ENCODE data around the gene DCTN1. TPM values are rescaled to one million over a fixed set of nuclear protein-coding genes. Genes with fewer than 3 reads are reported as not detected.

DCTN1 gene
- total and polyA plus RNA-seq, 2 donors: 62.1 to 118 TPM

- 73% methylated on average over 13 of the region's 13 CpGs for WGBS
These were observed 12.3 kb upstream of the DCTN1 start for GRCh38 chr2:74392449-74392743.

GRCh38 chr2:74391580-74392448, 11.7 kb upstream of the DCTN1 start:
- under 1% methylated on average over 62 of the region's 62 CpGs for WGBS
- Histone ChIP-seq H3K4me3 (ENCODE audit: low read depth, low read length) (peak overlapping the region; percentile 87), H3K36me3 (ENCODE audit: insufficient read depth) (no peaks in the 10 kb centered on the region), H3K4me1 (ENCODE audit: insufficient read depth) (no peaks in the 10 kb centered on the region), H3K27ac (ENCODE audit: low read depth) (peak overlapping the region; percentile 71)
- DNase-seq (ENCODE audit: extremely low spot score): peak; percentile 84

More at GRCh38 chr2:74392449-74392743, 12.3 kb upstream of the DCTN1 start:
- H3K27ac ChIP-seq (ENCODE audit: low read depth): no peak overlapping the region
- DNase-seq (ENCODE audit: extremely low spot score): no peak
- H3K36me3 ChIP-seq (ENCODE audit: insufficient read depth): no peaks in the 10 kb centered on the region
- no peak overlapping the region for H3K4me3 ChIP-seq (ENCODE audit: low read depth, low read length)
- no peaks in the 10 kb centered on the region for H3K4me1 ChIP-seq (ENCODE audit: insufficient read depth)

DNA sequence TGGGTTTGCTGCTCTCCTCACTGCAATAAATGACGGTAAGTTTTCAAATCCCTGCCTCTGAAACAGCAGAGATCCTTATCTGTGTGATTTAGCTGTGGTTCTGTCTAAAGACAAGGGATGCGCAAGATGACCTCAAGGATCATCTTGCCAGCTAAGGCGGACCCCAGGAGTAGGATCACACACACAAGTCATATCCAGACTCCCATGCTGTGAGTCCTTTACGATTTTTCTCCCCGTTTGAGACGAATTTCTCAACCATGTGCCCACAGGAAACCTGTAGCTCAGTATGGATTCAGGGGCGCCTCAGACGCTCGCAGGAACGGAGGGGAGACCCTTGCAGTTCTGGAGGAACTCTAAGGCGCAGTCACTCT, 11.1 kb upstream of the DCTN1 start:
- Histone ChIP-seq H3K4me3 (ENCODE audit: low read depth, low read length) (peak overlapping the region; percentile 87), H3K4me1 (ENCODE audit: insufficient read depth) (no peaks in the 10 kb centered on the region), H3K36me3 (ENCODE audit: insufficient read depth) (no peaks in the 10 kb centered on the region), H3K27ac (ENCODE audit: low read depth) (no peak overlapping the region)
- DNase-seq (ENCODE audit: extremely low spot score): no peak
- under 1% methylated on average over 11 of the region's 11 CpGs for WGBS

DNA sequence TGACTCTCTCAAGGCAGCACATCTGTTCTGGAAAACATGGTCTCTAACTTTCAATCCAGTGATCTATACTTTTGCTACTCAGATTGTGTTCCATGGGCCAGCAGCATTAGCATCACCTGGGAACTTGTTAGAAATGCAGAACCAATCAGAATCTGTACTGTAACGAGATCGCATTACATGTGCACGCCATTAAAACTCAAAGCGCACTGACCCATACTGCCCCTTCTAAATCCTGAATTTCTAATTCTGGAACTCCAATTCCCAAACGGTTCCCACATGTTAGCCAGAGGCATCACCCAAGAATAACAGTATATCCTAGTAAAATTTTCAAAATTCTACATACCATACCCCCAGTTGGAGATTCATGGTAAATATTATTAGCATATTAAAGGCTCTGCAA, 10.5 kb upstream of the DCTN1 start:
- no peaks in the 10 kb centered on the region for H3K4me1 ChIP-seq (ENCODE audit: insufficient read depth)
- WGBS: 44% methylated on average over 5 of the region's 5 CpGs
- H3K27ac ChIP-seq (ENCODE audit: low read depth): no peak overlapping the region
- DNase-seq (ENCODE audit: extremely low spot score): no peak
- no peak overlapping the region for H3K4me3 ChIP-seq (ENCODE audit: low read depth, low read length)
- H3K36me3 ChIP-seq (ENCODE audit: insufficient read depth): no peaks in the 10 kb centered on the region

DNA sequence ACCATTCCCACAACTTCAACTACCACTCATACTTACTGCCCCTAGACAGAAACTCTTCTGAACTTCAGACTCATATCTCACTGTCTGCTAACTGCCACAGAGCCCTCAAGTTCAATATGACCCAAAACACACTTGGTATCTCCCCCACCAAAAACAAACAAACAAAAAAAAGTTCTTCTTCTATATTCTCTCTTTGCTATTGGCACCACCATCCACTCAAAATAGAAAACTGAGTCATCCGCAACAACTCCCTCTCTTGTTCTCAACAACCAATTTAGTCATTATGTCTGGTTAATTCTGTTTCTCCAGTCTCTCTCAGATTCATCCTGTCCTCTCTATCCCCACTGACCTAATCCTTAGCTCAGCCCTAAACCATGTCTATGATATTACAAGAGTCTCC, 7.2 kb upstream of the DCTN1 start:
- H3K36me3 ChIP-seq (ENCODE audit: insufficient read depth): no peaks in the 10 kb centered on the region
- no peak for DNase-seq (ENCODE audit: extremely low spot score)
- H3K4me1 ChIP-seq (ENCODE audit: insufficient read depth): no peaks in the 10 kb centered on the region
- H3K27ac ChIP-seq (ENCODE audit: low read depth): no peak overlapping the region
- 89% methylated on average over 1 of the region's 1 CpG for WGBS
- no peak overlapping the region for H3K4me3 ChIP-seq (ENCODE audit: low read depth, low read length)

GRCh38 chr2:74385396-74385795, 5.3 kb upstream of the DCTN1 start:
- no peak overlapping the region for H3K27ac ChIP-seq (ENCODE audit: low read depth)
- H3K4me3 ChIP-seq (ENCODE audit: low read depth, low read length): no peak overlapping the region
- no peaks in the 10 kb centered on the region for H3K36me3 ChIP-seq (ENCODE audit: insufficient read depth)
- H3K4me1 ChIP-seq (ENCODE audit: insufficient read depth): no peaks in the 10 kb centered on the region
- no peak for DNase-seq (ENCODE audit: extremely low spot score)
- 77% methylated on average over 8 of the region's 8 CpGs for WGBS

DNA sequence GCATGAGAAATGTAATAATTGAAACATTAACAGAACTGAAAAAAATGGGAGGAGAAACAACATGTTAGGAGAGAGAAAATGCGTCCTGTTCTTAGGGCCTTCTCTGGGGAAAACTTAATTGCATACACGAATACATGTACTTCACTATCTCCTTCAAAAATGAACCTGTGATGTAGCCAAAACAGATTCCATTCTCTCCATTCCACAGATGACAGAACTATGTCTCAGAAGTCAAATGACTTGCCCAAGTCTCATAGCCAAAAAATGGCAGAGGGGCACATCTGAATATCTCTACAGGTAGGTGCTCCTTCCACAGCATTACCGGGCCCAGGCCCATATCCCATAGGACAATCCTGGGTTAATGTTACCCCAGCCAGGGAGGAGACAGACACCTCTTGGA, 3.9 kb upstream of the DCTN1 start:
- H3K27ac ChIP-seq (ENCODE audit: low read depth): no peak overlapping the region

GRCh38 chr2:74383254-74383653, 3.1 kb upstream of the DCTN1 start:
- Histone ChIP-seq H3K27ac (ENCODE audit: low read depth) (no peak overlapping the region), H3K4me3 (ENCODE audit: low read depth, low read length) (no peak overlapping the region), H3K36me3 (ENCODE audit: insufficient read depth) (no peaks in the 10 kb centered on the region), H3K4me1 (ENCODE audit: insufficient read depth) (no peaks in the 10 kb centered on the region)
- no peak for DNase-seq (ENCODE audit: extremely low spot score)
- WGBS: 19% methylated on average over 1 of the region's 1 CpG

More for the DNA sequence above, 3.9 kb upstream of the DCTN1 start:
- H3K4me1 ChIP-seq (ENCODE audit: insufficient read depth): no peaks in the 10 kb centered on the region
- 61% methylated on average over 3 of the region's 3 CpGs for WGBS
- no peaks in the 10 kb centered on the region for H3K36me3 ChIP-seq (ENCODE audit: insufficient read depth)
- no peak overlapping the region for H3K4me3 ChIP-seq (ENCODE audit: low read depth, low read length)
- no peak for DNase-seq (ENCODE audit: extremely low spot score)

GRCh38 chr2:74381751-74382150, 1.6 kb upstream of the DCTN1 start:
- Histone ChIP-seq H3K27ac (ENCODE audit: low read depth) (no peak overlapping the region), H3K4me3 (ENCODE audit: low read depth, low read length) (no peak overlapping the region), H3K4me1 (ENCODE audit: insufficient read depth) (no peaks in the 10 kb centered on the region), H3K36me3 (ENCODE audit: insufficient read depth) (peaks cover 2% of the 10 kb centered on the region)
- no peak for DNase-seq (ENCODE audit: extremely low spot score)
- WGBS: 84% methylated on average over 3 of the region's 3 CpGs

DNA sequence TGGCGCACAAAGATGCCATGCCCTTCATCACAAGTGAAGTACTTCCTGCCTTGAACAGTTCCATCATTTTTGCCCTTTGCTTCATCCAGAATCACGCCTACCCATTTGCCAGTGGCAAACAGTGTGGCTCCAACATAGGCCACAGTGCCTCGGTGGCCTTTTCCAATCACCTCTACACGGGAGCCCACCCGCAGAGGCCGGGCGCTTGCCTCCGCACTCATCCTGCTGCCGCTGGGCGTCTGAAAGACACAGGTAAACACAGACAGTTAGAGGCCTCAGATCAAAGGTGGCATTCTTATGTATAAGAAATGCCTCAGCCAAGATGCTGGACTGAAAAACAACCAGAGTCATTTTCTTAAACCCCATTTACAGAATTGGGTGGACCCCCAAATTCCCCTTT, 2.1 kb downstream of the DCTN1 start:
- Histone ChIP-seq H3K36me3 (ENCODE audit: insufficient read depth) (peaks cover 2% of the 10 kb centered on the region), H3K4me3 (ENCODE audit: low read depth, low read length) (no peak overlapping the region), H3K27ac (ENCODE audit: low read depth) (no peak overlapping the region), H3K4me1 (ENCODE audit: insufficient read depth) (no peaks in the 10 kb centered on the region)
- WGBS: 90% methylated on average over 10 of the region's 10 CpGs
- DNase-seq (ENCODE audit: extremely low spot score): no peak

DNA sequence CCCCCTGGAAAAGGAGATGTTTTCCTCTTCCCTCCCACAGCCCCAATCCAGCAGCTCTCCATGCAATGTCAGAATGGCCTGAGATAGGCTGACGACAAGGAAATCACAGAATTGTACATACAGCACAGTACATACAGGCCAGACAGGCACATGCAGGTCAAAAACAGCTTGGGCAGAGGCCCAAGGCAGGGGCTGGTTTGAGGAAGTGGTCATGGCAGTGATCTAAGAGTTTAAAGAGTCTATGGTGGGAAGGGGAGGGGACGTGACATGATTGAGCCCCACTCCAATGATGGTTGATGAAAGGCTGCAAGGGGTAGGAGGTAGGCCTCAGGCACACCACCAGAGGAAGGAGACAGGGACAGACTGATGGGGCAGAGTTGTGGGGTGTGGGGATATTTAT, 4.3 kb downstream of the DCTN1 start:
- no peaks in the 10 kb centered on the region for H3K4me1 ChIP-seq (ENCODE audit: insufficient read depth)
- WGBS: 92% methylated on average over 2 of the region's 2 CpGs
- DNase-seq (ENCODE audit: extremely low spot score): no peak
- no peak overlapping the region for H3K4me3 ChIP-seq (ENCODE audit: low read depth, low read length)
- peaks cover 2% of the 10 kb centered on the region for H3K36me3 ChIP-seq (ENCODE audit: insufficient read depth)
- H3K27ac ChIP-seq (ENCODE audit: low read depth): no peak overlapping the region

GRCh38 chr2:74374509-74375205, 5.5 kb downstream of the DCTN1 start:
- H3K27ac ChIP-seq (ENCODE audit: low read depth): no peak overlapping the region

DNA sequence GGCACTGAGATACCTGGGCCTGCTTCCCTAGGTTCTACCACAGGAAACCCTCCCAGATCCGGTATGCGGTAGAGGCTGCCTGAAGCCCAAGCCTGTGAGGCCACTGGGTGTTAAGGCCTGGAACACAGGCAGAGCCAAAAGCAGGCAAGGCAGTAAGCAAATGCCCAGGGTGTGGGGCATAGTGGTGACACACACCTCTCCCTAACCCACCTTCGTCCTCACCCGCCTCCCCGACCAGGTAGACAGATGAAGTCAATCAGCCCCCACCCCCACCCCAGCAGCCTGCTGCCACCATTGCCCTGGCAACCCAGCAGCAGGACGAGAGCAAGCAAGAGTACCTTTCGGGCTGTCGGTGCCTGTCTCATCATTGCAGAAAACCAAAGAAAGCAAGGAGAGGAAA, 6.1 kb downstream of the DCTN1 start:
- Histone ChIP-seq H3K4me3 (ENCODE audit: low read depth, low read length) (no peak overlapping the region), H3K4me1 (ENCODE audit: insufficient read depth) (no peaks in the 10 kb centered on the region), H3K36me3 (ENCODE audit: insufficient read depth) (peaks cover 4% of the 10 kb centered on the region), H3K27ac (ENCODE audit: low read depth) (no peak overlapping the region)
- WGBS: 63% methylated on average over 8 of the region's 8 CpGs
- no peak for DNase-seq (ENCODE audit: extremely low spot score)

More at GRCh38 chr2:74374509-74375205, 5.5 kb downstream of the DCTN1 start:
- H3K4me1 ChIP-seq (ENCODE audit: insufficient read depth): no peaks in the 10 kb centered on the region
- H3K36me3 ChIP-seq (ENCODE audit: insufficient read depth): peaks cover 4% of the 10 kb centered on the region
- peak; percentile 53 for DNase-seq (ENCODE audit: extremely low spot score)
- no peak overlapping the region for H3K4me3 ChIP-seq (ENCODE audit: low read depth, low read length)
- WGBS: 34% methylated on average over 19 of the region's 19 CpGs

GRCh38 chr2:74373221-74373676, 6.9 kb downstream of the DCTN1 start:
- no peak for DNase-seq (ENCODE audit: extremely low spot score)
- Histone ChIP-seq H3K27ac (ENCODE audit: low read depth) (no peak overlapping the region), H3K36me3 (ENCODE audit: insufficient read depth) (peaks cover 6% of the 10 kb centered on the region), H3K4me1 (ENCODE audit: insufficient read depth) (no peaks in the 10 kb centered on the region), H3K4me3 (ENCODE audit: low read depth, low read length) (no peak overlapping the region)
- WGBS: 78% methylated on average over 5 of the region's 5 CpGs

Measured in urinary bladder (tissue), 4 donors.